PFSK-1 (cell line): ENCODE results near the gene CDC42EP2.

Source experiments
- FOXP2 ChIP-seq: optimal IDR thresholded peaks from 2 replicates; pipeline ENCODE3; 2011; ENCODE audit warnings: borderline replicate concordance, control low read depth, inconsistent platforms; ENCODE audit not compliant: insufficient read depth; ENCODE audit errors: extremely low read length, extremely low read depth
- SIN3A ChIP-seq: IDR thresholded peaks from 2 replicates; pipeline ENCODE4 v1.6.1; 2012; ENCODE audit warnings: mild to moderate bottlenecking, low read length, moderate library complexity, borderline replicate concordance; ENCODE audit not compliant: insufficient read depth

DNA sequence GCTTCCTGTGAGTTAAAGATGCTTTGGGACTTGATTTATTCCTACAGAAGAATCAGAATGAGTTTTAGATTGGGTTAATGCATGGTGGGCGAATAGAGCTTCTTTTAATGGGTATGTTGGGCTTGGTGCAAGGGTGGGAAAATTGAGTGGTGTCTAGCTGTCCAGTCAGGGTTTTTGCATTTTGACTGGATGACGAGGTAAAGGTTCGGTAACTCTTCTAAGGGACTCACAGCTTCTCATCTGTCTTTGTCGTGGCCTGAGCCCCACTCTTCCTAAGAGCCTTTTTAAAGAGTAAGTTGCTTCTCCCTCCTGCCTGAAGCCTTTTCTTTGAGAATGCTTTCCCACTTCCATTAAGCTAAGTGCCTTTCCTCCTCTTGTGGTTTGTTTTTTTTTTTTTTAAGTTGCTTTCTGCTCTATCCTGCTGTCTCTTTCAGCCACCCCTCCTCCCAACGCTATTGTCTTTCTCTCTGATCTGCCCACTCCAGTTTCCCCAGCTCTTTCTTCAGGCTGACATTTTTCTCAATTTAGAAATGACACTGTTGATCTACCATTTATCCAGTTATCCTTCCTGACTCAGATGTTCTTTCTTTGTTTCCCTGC, 20.1 kb downstream of the CDC42EP2 start:
- TF ChIP-seq FOXP2 (no peak), SIN3A (no peak)
